Hepatocyte (in vitro differentiated cells): ENCODE data around the gene TRIOBP. TPM values are rescaled to one million over a fixed set of nuclear protein-coding genes. Genes with fewer than 3 reads are reported as not detected.

ENCODE experiments used
- DNase-seq: peaks from one replicate; pipeline ENCODE4 v3.0.0-alpha.2; 2016; ENCODE audit warnings: low spot score
- H2AFZ ChIP-seq: fragments of 200-600 bp; sonication (generic); 2 replicates; pipeline ENCODE4 v1.6.0; 2016; ENCODE audit warnings: antibody characterized with exemption, mild to moderate bottlenecking
- H3K27ac ChIP-seq: fragments of 200-600 bp; sonication (generic); 2 replicates; pipeline ENCODE4 v1.5.1; 2016; ENCODE audit warnings: mild to moderate bottlenecking
- H3K27me3 ChIP-seq: fragments of 200-600 bp; sonication (generic); 2 replicates; pipeline ENCODE4 v1.6.1; 2016
- H3K36me3 ChIP-seq: fragments of 200-600 bp; sonication (generic); replicated peaks from 2 replicates; pipeline ENCODE4 v1.5.1; 2016; ENCODE audit warnings: low read depth; ENCODE audit not compliant: insufficient read depth
- H3K4me1 ChIP-seq: fragments of 200-600 bp; sonication (generic); 2 replicates; pipeline ENCODE4 v1.5.1; 2016; ENCODE audit warnings: mild to moderate bottlenecking, moderate library complexity; ENCODE audit not compliant: insufficient read depth
- H3K4me2 ChIP-seq: fragments of 200-600 bp; sonication (generic); 2 replicates; pipeline ENCODE4 v1.6.0; 2016
- H3K4me3 ChIP-seq: fragments of 200-600 bp; sonication (generic); 2 replicates; pipeline ENCODE4 v1.5.1; 2016; ENCODE audit warnings: mild to moderate bottlenecking
- H3K79me2 ChIP-seq: fragments of 200-600 bp; sonication (generic); 2 replicates; pipeline ENCODE4 v1.6.0; 2017; ENCODE audit warnings: mild to moderate bottlenecking
- H3K9me2 ChIP-seq: fragments of 200-600 bp; sonication (generic); replicated peaks from 2 replicates; pipeline ENCODE4 v1.6.0; 2017; ENCODE audit warnings: mild to moderate bottlenecking; ENCODE audit not compliant: insufficient read depth
- H3K9me3 ChIP-seq: fragments of 200-600 bp; sonication (generic); 2 replicates; pipeline ENCODE4 v1.5.1; 2016; ENCODE audit warnings: low read depth, mild to moderate bottlenecking
- H4K20me1 ChIP-seq: fragments of 200-600 bp; sonication (generic); 2 replicates; pipeline ENCODE4 v1.6.0; 2016; ENCODE audit warnings: mild to moderate bottlenecking; ENCODE audit not compliant: insufficient read depth, poor library complexity, severe bottlenecking
- CTCF ChIP-seq: fragments of 200-600 bp; sonication (generic); IDR thresholded peaks from 2 replicates; pipeline ENCODE4 v1.5.1; 2016; ENCODE audit warnings: antibody characterized with exemption, mild to moderate bottlenecking; ENCODE audit not compliant: poor library complexity
- EZH2 ChIP-seq: fragments of 200-600 bp; sonication (generic); IDR thresholded peaks from 2 replicates; pipeline ENCODE4 v1.6.1; 2016; ENCODE audit warnings: antibody characterized with exemption, mild to moderate bottlenecking, borderline replicate concordance
- EZH2phosphoT487 ChIP-seq: fragments of 200-600 bp; sonication (generic); IDR thresholded peaks from one replicate; pipeline ENCODE4 v1.6.1; 2018; ENCODE audit warnings: antibody characterized with exemption, mild to moderate bottlenecking, low read depth, moderate library complexity; ENCODE audit not compliant: unreplicated experiment, severe bottlenecking
- WGBS: methylation state at CpG from one replicate; pipeline ENCODE4 v1.1.6; 2016; ENCODE audit warnings: low lambda C conversion rate; ENCODE audit errors: missing lambda C conversion rate; 5-methylcytosine and 5-hydroxymethylcytosine counted together
- polyA plus RNA-seq: library from polyadenylated mRNA; unstranded; fragments of >200 nt; fragmentation: Nextera tagmentation; extraction: Ambion mirVana; gene quantifications from 2 replicates; pipeline ENCODE4 v1.2.1, GENCODE V29; 2016
- total RNA-seq: library from RNA; depleted of rRNA; stranded (reverse); fragments of >200 nt; gene quantifications from 2 replicates; pipeline ENCODE4 v1.2.3, GENCODE V29; 2014

Gene TRIOBP
- total and polyA plus RNA-seq, 2 experiments from 2014 or later, result 57.2 to 96.1 TPM

GRCh38 chr22:37740455-37741311 lies 43.8 kb downstream of the TRIOBP start:
- peak overlapping the region; percentile 89 for H3K27ac ChIP-seq
- peaks cover 42% of the 10 kb centered on the region for H3K4me1 ChIP-seq
- H3K27me3 ChIP-seq, result no peaks in the 10 kb centered on the region
- H3K9me3 ChIP-seq, result no peaks in the 10 kb centered on the region
- H3K36me3 ChIP-seq, result no peaks in the 10 kb centered on the region
- H4K20me1 ChIP-seq, result no peaks in the 10 kb centered on the region
- no peak for DNase-seq
- no peaks in the 10 kb centered on the region for H3K9me2 ChIP-seq
- no peak overlapping the region for H3K4me3 ChIP-seq
- peak overlapping the region; percentile 6 for H3K4me2 ChIP-seq
- TF ChIP-seq EZH2 (no peak), EZH2phosphoT487 (no peak), CTCF (no peak)
- peaks cover 11% of the 10 kb centered on the region for H3K79me2 ChIP-seq
- WGBS, result 69% methylated on average over 18 of the region's 22 CpGs
- no peak overlapping the region for H2AFZ ChIP-seq

DNA sequence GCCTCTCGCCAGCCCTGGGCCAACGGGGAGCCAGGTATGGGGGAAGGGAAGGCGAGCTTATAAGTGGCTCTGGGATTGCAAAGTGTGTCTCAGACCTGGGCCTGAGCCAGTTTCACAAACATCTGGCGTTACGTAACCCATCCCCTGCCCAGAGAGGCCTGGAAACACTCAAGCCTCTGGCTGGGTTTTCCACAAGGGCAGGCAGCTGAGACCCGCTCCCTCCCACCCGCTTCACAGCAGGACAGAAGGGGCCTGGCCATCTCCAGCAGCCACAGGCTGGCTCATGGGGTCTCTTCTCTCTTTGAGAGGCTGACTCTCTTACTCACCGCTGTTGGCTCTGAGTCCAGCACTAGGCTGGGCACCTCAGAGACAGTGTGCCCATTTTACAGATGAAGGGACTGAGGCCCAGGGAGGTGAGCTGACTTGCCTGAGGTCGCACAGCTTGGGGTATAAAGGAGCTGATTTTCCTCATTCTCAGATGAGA lies 44.5 kb downstream of the TRIOBP start:
- no peaks in the 10 kb centered on the region for H3K9me3 ChIP-seq
- H2AFZ ChIP-seq, result no peak overlapping the region
- H3K4me1 ChIP-seq, result peaks cover 42% of the 10 kb centered on the region
- H3K36me3 ChIP-seq, result no peaks in the 10 kb centered on the region
- TF ChIP-seq EZH2 (no peak), CTCF (no peak), EZH2phosphoT487 (no peak)
- no peaks in the 10 kb centered on the region for H4K20me1 ChIP-seq
- H3K4me3 ChIP-seq, result no peak overlapping the region
- peak; percentile 94 for DNase-seq
- H3K27me3 ChIP-seq, result no peaks in the 10 kb centered on the region
- WGBS, result 36% methylated on average over 9 of the region's 9 CpGs
- peaks cover 13% of the 10 kb centered on the region for H3K79me2 ChIP-seq
- H3K4me2 ChIP-seq, result no peak overlapping the region
- no peaks in the 10 kb centered on the region for H3K9me2 ChIP-seq
- peak overlapping the region; percentile 89 for H3K27ac ChIP-seq

DNA sequence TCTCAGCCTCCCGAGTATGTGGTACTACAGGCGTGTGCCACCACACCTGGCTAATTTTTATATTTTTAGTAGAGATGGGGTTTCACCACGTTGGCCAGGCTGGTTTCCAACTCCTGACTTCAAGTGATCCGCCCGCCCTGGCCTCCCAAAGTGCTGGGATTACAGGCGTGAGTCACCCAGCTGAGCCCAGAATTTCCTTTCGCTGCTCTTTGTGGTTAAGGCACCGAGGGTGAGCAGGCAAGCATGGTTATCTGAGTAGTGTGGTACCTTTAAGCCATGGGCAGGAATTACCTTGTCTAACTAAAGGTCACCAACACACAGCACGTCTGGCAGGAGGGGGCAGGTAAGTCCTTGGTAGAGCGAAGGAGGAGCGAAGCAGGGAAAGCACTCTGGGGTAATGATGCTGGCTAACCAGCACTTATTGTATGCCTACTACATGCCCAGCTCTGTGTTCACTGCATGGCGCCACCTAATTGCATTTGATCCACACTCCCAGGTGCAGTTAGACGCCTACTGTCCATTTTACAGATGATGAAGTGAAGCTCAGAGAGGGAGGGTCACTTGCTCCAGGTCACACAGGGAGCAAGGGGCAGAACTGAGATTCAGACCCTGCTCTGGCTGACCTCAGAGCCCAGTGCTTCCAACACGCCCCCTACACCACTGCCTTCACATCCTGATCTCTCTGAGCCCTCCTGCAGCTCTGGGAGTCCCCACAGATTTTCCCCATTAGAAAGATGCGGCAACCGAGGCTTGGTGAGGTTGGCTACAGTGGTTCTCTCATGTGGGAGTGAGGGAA lies 45.7 kb downstream of the TRIOBP start:
- H4K20me1 ChIP-seq, result peaks cover 3% of the 10 kb centered on the region
- peak; percentile 64 for DNase-seq
- TF ChIP-seq EZH2 (no peak), CTCF (no peak), EZH2phosphoT487 (no peak)
- H3K9me3 ChIP-seq, result no peaks in the 10 kb centered on the region
- H3K27me3 ChIP-seq, result no peaks in the 10 kb centered on the region
- H3K4me3 ChIP-seq, result no peak overlapping the region
- H2AFZ ChIP-seq, result no peak overlapping the region
- no peaks in the 10 kb centered on the region for H3K36me3 ChIP-seq
- H3K9me2 ChIP-seq, result no peaks in the 10 kb centered on the region
- no peak overlapping the region for H3K4me2 ChIP-seq
- WGBS, result 76% methylated on average over 16 of the region's 16 CpGs
- peaks cover 25% of the 10 kb centered on the region for H3K79me2 ChIP-seq
- H3K27ac ChIP-seq, result peak overlapping the region; percentile 67
- H3K4me1 ChIP-seq, result peaks cover 49% of the 10 kb centered on the region
